ENCODE data around the gene ADARB2. TPM values are rescaled to one million over a fixed set of nuclear protein-coding genes. Genes with fewer than 3 reads are reported as not detected.

Gene ADARB2
- total and polyA plus RNA-seq, 10 of the 15 experiments (the other 5 are each of a cell fraction or from before 2014, with no cell fraction given): 0.02 to 4.1 (median 0.76) TPM

DNA sequence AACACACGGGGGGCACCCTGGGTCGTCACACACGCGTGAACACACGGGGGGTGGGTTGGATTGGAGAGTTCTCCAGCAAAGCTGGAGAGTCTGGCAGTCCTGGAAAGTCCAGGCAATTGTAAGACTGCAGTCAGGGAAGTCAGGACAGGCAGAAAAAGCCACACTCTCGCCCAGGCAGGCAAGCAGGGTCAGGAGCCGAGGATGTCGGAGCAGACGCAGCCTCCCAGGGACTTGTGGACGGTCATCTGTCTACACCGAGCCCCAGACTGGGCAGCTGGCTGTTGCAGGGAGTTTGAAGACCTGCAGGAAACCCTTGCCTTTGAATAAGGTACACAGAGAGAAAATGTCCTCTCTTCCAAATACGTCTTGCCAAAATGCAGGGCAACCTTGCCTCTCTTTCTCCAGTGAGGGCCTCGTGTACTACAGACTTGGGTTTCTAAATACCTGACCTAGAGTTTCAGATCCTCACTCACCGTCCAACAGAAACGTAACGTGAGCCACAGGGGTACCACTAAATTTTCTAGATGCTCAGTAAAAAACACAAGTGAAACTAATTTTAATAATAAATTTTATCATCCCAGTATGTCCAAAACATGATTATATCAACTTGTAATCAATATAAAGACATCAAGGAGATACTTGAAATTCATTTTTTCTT lies 176.7 kb downstream of the ADARB2 start:
- Histone ChIP-seq H3K9me3 (replicated peaks; ENCODE audit: control insufficient read depth, insufficient read depth, low read length) (no peaks in the 10 kb centered on the region), H3K9ac (ENCODE audit: control insufficient read depth, insufficient read depth, low read length) (no peak overlapping the region), H3K4me3 (no peak overlapping the region), H3K4me1 (ENCODE audit: control insufficient read depth, insufficient read depth, low read length) (peaks cover 4% of the 10 kb centered on the region; the same call in 1 of the 2 replicates), H3K27me3 (replicated peaks in 1 of 2; ENCODE audit: control insufficient read depth in 2 of 2, insufficient read depth in 2 of 2, low read length in 1 of 2) (no peaks in the 10 kb centered on the region), H2AFZ (ENCODE audit: control insufficient read depth, low read depth, low read length) (no peak overlapping the region), H3K4me2 (ENCODE audit: control insufficient read depth, insufficient read depth) (no peak overlapping the region), H3K36me3 (ENCODE audit: control insufficient read depth in 2 of 2, insufficient read depth in 2 of 2, low read length in 1 of 2) (no peaks in the 10 kb centered on the region), H4K20me1 (ENCODE audit: control insufficient read depth, insufficient read depth) (no peaks in the 10 kb centered on the region), H3K79me2 (ENCODE audit: control insufficient read depth, insufficient read depth, low read length) (no peaks in the 10 kb centered on the region), H3K27ac (ENCODE audit: control insufficient read depth, insufficient read depth) (no peak overlapping the region)
- intact Hi-C loops (cut with micrococcal nuclease; ENCODE audit: unreplicated experiment): loop anchor here (10.0 kb wide), 1 partner anchor 136 kb away; no protein-coding TSS in a partner anchor
- SMC1A ChIA-PET (ENCODE audit: uncharacterized antibody, unreplicated experiment): no interaction called here
- CTCF ChIA-PET: no interaction called here
- ATAC-seq (peak; percentile 50; the same call in 2 of the 3 replicates), FAIRE-seq (no peak), DNase-seq (ENCODE audit: low read depth, low spot score) (no peak)
- in situ Hi-C loops (cut with MboI): no loop called here
- POLR2A ChIA-PET: no interaction called here
- 24% methylated on average over 12 of the region's 16 CpGs for WGBS (ENCODE audit: insufficient coverage, insufficient replicate concordance, low lambda C conversion rate, missing lambda C conversion rate)
- no TSS peak for BruUV-seq (replicated peaks)
- RAD21 ChIA-PET (ENCODE audit: unreplicated experiment): no interaction called here
- TF ChIP-seq, protein P1, sequence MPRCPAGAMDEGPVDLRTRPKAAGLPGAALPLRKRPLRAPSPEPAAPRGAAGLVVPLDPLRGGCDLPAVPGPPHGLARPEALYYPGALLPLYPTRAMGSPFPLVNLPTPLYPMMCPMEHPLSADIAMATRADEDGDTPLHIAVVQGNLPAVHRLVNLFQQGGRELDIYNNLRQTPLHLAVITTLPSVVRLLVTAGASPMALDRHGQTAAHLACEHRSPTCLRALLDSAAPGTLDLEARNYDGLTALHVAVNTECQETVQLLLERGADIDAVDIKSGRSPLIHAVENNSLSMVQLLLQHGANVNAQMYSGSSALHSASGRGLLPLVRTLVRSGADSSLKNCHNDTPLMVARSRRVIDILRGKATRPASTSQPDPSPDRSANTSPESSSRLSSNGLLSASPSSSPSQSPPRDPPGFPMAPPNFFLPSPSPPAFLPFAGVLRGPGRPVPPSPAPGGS (IDR thresholded peaks at IDR 0.05; ENCODE audit: borderline replicate concordance, insufficient read depth, low read depth, low read length, poor library complexity, severe bottlenecking): no peak
- TF ChIP-seq SPI1 (IDR thresholded peaks at IDR 0.05; ENCODE audit: borderline replicate concordance, insufficient read depth, low read depth, low read length): peak; percentile 51; the same call in 1 of the 2 replicates

DNA sequence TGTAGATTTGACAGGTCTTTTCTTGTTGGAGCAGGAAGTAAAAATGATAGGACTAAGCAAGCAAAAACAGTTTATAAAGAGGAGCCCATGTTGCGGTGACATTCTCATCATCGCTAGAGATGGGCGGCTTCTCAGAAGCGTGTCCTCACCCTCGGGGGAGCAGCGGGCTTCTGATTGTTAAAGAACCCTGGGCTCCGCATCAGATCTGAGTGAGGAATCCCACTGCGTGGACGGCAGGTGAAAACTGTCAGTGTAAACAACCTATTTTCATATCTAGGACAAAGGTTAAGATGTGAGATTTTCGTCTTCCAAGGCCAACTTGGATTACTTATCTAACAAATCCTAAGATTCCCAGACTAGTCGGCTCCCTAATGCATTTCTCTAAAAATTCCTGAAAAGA lies 177.6 kb downstream of the ADARB2 start:
- intact Hi-C loops (cut with micrococcal nuclease; ENCODE audit: unreplicated experiment): loop anchor here (10.0 kb wide), 1 partner anchor 135 kb away; no protein-coding TSS in a partner anchor
- BruUV-seq (replicated peaks): no TSS peak
- no peak for DNase-seq (ENCODE audit: low read depth, low spot score)
- Histone ChIP-seq H3K27ac (ENCODE audit: control insufficient read depth, insufficient read depth) (no peak overlapping the region), H2AFZ (ENCODE audit: control insufficient read depth, low read depth, low read length) (no peak overlapping the region), H3K4me1 (ENCODE audit: control insufficient read depth, insufficient read depth, low read length) (peaks cover 4% of the 10 kb centered on the region; the same call in 1 of the 2 replicates), H3K27me3 (replicated peaks in 1 of 2; ENCODE audit: control insufficient read depth in 2 of 2, insufficient read depth in 2 of 2, low read length in 1 of 2) (no peaks in the 10 kb centered on the region), H3K4me2 (ENCODE audit: control insufficient read depth, insufficient read depth) (no peak overlapping the region), H3K9ac (ENCODE audit: control insufficient read depth, insufficient read depth, low read length) (no peak overlapping the region), H3K4me3 (no peak overlapping the region), H3K79me2 (ENCODE audit: control insufficient read depth, insufficient read depth, low read length) (no peaks in the 10 kb centered on the region), H3K36me3 (ENCODE audit: control insufficient read depth in 2 of 2, insufficient read depth in 2 of 2, low read length in 1 of 2) (no peaks in the 10 kb centered on the region), H4K20me1 (ENCODE audit: control insufficient read depth, insufficient read depth) (no peaks in the 10 kb centered on the region), H3K9me3 (replicated peaks; ENCODE audit: control insufficient read depth, insufficient read depth, low read length) (no peaks in the 10 kb centered on the region)
- ChIA-PET CTCF (no interaction called here), RAD21 (ENCODE audit: unreplicated experiment) (no interaction called here), SMC1A (ENCODE audit: uncharacterized antibody, unreplicated experiment) (no interaction called here), POLR2A (no interaction called here)
- WGBS (ENCODE audit: insufficient coverage, insufficient replicate concordance, low lambda C conversion rate, missing lambda C conversion rate): 15% methylated on average over 11 of the region's 11 CpGs
- in situ Hi-C loops (cut with MboI): no loop called here
- ATAC-seq: no peak
- no peak for FAIRE-seq
- TF ChIP-seq, protein P2, sequence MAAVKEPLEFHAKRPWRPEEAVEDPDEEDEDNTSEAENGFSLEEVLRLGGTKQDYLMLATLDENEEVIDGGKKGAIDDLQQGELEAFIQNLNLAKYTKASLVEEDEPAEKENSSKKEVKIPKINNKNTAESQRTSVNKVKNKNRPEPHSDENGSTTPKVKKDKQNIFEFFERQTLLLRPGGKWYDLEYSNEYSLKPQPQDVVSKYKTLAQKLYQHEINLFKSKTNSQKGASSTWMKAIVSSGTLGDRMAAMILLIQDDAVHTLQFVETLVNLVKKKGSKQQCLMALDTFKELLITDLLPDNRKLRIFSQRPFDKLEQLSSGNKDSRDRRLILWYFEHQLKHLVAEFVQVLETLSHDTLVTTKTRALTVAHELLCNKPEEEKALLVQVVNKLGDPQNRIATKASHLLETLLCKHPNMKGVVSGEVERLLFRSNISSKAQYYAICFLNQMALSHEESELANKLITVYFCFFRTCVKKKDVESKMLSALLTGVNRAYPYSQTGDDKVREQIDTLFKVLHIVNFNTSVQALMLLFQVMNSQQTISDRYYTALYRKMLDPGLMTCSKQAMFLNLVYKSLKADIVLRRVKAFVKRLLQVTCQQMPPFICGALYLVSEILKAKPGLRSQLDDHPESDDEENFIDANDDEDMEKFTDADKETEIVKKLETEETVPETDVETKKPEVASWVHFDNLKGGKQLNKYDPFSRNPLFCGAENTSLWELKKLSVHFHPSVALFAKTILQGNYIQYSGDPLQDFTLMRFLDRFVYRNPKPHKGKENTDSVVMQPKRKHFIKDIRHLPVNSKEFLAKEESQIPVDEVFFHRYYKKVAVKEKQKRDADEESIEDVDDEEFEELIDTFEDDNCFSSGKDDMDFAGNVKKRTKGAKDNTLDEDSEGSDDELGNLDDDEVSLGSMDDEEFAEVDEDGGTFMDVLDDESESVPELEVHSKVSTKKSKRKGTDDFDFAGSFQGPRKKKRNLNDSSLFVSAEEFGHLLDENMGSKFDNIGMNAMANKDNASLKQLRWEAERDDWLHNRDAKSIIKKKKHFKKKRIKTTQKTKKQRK (IDR thresholded peaks at IDR 0.05; ENCODE audit: low read depth, low read length): no peak
- no peak for TF ChIP-seq ASH2L (IDR thresholded peaks at IDR 0.05; ENCODE audit: borderline replicate concordance, low read depth)
- no peak for TF ChIP-seq CBFB (IDR thresholded peaks at IDR 0.05; ENCODE audit: low read depth)
- TF ChIP-seq JUNB (IDR thresholded peaks at IDR 0.05): no peak
- TF ChIP-seq EGR1 (IDR thresholded peaks at IDR 0.05; ENCODE audit: borderline replicate concordance in 1 of 2, low read depth in 2 of 2, low read length in 2 of 2): no peak
- no peak for TF ChIP-seq TCF3 (IDR thresholded peaks at IDR 0.05; ENCODE audit: borderline replicate concordance, insufficient read depth, low read depth, low read length)
- no peak for TF ChIP-seq ZSCAN29 (IDR thresholded peaks at IDR 0.05)
- no peak for TF ChIP-seq SPI1 (IDR thresholded peaks at IDR 0.05; ENCODE audit: borderline replicate concordance, insufficient read depth, low read depth, low read length)
- no peak for TF ChIP-seq HDGF (IDR thresholded peaks at IDR 0.05)
- TF ChIP-seq RAD21 (IDR thresholded peaks at IDR 0.05; ENCODE audit: insufficient read depth, low read depth, low read length): no peak
- no peak for TF ChIP-seq CEBPB (IDR thresholded peaks at IDR 0.05; ENCODE audit: borderline replicate concordance in 1 of 2, low read depth in 2 of 2, low read length in 2 of 2)

Measured in GM12878 (cell line).